ENCODE data around the gene RGCC.
A peak's percentile ranks its signal among the peaks of the same experiment; 100 is the strongest.

RGCC gene

GRCh38 chr13:41456768-41457588, at the start of gene RGCC:
RGCC (plus strand) TSS chr13:41457550; CDS start chr13:41457708, 158 bp downstream.
- H3K27ac ChIP-seq (ENCODE audit: low read depth, low read length) = peak within 1 kb of the TSS; percentile 97
- no peaks in the 10 kb centered on the region for H3K27me3 ChIP-seq (ENCODE audit: control insufficient read depth in 5 of 5, insufficient read depth in 4 of 5, low read length in 5 of 5)
- H3K9me3 ChIP-seq (ENCODE audit: control insufficient read depth in 5 of 5, low read length in 5 of 5) = no peaks in the 10 kb centered on the region
- peak within 1 kb of the TSS; percentile 82 to 92 (median 89) for H3K9ac ChIP-seq (ENCODE audit: low read length in 5 of 5)
- H3K36me3 ChIP-seq (ENCODE audit: control insufficient read depth in 5 of 5, insufficient read depth in 5 of 5, low read length in 5 of 5) = peaks cover 4 to 23% (median 14%) of the 10 kb centered on the region in 5 donors
- H3K4me3 ChIP-seq (ENCODE audit: low read depth in 1 of 5, low read length in 5 of 5) = peak within 1 kb of the TSS; percentile 90 to 96 (median 93)
- H3K4me1 ChIP-seq (ENCODE audit: control insufficient read depth in 5 of 5, insufficient read depth in 5 of 5, low read length in 5 of 5) = peaks cover 5 to 56% (median 47%) of the 10 kb centered on the region in 5 donors

- Histone ChIP-seq H3K27ac (ENCODE audit: low read depth, low read length) (no peak overlapping the region), H3K4me3 (ENCODE audit: low read depth in 1 of 5, low read length in 5 of 5) (no peak overlapping the region), H3K9me3 (ENCODE audit: control insufficient read depth in 5 of 5, low read length in 5 of 5) (no peaks in the 10 kb centered on the region), H3K27me3 (ENCODE audit: control insufficient read depth in 5 of 5, insufficient read depth in 4 of 5, low read length in 5 of 5) (no peaks in the 10 kb centered on the region), H3K9ac (ENCODE audit: low read length in 5 of 5) (no peak overlapping the region), H3K4me1 (ENCODE audit: control insufficient read depth in 5 of 5, insufficient read depth in 5 of 5, low read length in 5 of 5) (no peaks in the 10 kb centered on the region), H3K36me3 (ENCODE audit: control insufficient read depth in 5 of 5, insufficient read depth in 5 of 5, low read length in 5 of 5) (no peaks in the 10 kb centered on the region)
Observed at GRCh38 chr13:41408121-41408520, 49.2 kb upstream of the RGCC start.

GRCh38 chr13:41408746-41409145, 48.6 kb upstream of the RGCC start:
- no peaks in the 10 kb centered on the region for H3K36me3 ChIP-seq (ENCODE audit: control insufficient read depth in 5 of 5, insufficient read depth in 5 of 5, low read length in 5 of 5)
- no peaks in the 10 kb centered on the region for H3K4me1 ChIP-seq (ENCODE audit: control insufficient read depth in 5 of 5, insufficient read depth in 5 of 5, low read length in 5 of 5)
- H3K9me3 ChIP-seq (ENCODE audit: control insufficient read depth in 5 of 5, low read length in 5 of 5) = no peaks in the 10 kb centered on the region
- H3K27me3 ChIP-seq (ENCODE audit: control insufficient read depth in 5 of 5, insufficient read depth in 4 of 5, low read length in 5 of 5) = no peaks in the 10 kb centered on the region
- H3K9ac ChIP-seq (ENCODE audit: low read length in 5 of 5) = no peak overlapping the region
- H3K4me3 ChIP-seq (ENCODE audit: low read depth in 1 of 5, low read length in 5 of 5) = no peak overlapping the region
- no peak overlapping the region for H3K27ac ChIP-seq (ENCODE audit: low read depth, low read length)

GRCh38 chr13:41409611-41410010, 47.7 kb upstream of the RGCC start:
- Histone ChIP-seq H3K36me3 (ENCODE audit: control insufficient read depth in 5 of 5, insufficient read depth in 5 of 5, low read length in 5 of 5) (no peaks in the 10 kb centered on the region), H3K27ac (ENCODE audit: low read depth, low read length) (no peak overlapping the region), H3K4me3 (ENCODE audit: low read depth in 1 of 5, low read length in 5 of 5) (no peak overlapping the region), H3K9ac (ENCODE audit: low read length in 5 of 5) (no peak overlapping the region), H3K4me1 (ENCODE audit: control insufficient read depth in 5 of 5, insufficient read depth in 5 of 5, low read length in 5 of 5) (no peaks in the 10 kb centered on the region), H3K9me3 (ENCODE audit: control insufficient read depth in 5 of 5, low read length in 5 of 5) (no peaks in the 10 kb centered on the region), H3K27me3 (ENCODE audit: control insufficient read depth in 5 of 5, insufficient read depth in 4 of 5, low read length in 5 of 5) (no peaks in the 10 kb centered on the region)

GRCh38 chr13:41411060-41411459, 46.3 kb upstream of the RGCC start:
- H3K27ac ChIP-seq (ENCODE audit: low read depth, low read length) = no peak overlapping the region
- H3K4me3 ChIP-seq (ENCODE audit: low read depth in 1 of 5, low read length in 5 of 5) = no peak overlapping the region
- no peak overlapping the region for H3K9ac ChIP-seq (ENCODE audit: low read length in 5 of 5)
- H3K27me3 ChIP-seq (ENCODE audit: control insufficient read depth in 5 of 5, insufficient read depth in 4 of 5, low read length in 5 of 5) = no peaks in the 10 kb centered on the region
- no peaks in the 10 kb centered on the region for H3K4me1 ChIP-seq (ENCODE audit: control insufficient read depth in 5 of 5, insufficient read depth in 5 of 5, low read length in 5 of 5)
- H3K9me3 ChIP-seq (ENCODE audit: control insufficient read depth in 5 of 5, low read length in 5 of 5) = no peaks in the 10 kb centered on the region
- H3K36me3 ChIP-seq (ENCODE audit: control insufficient read depth in 5 of 5, insufficient read depth in 5 of 5, low read length in 5 of 5) = no peaks in the 10 kb centered on the region

- no peak overlapping the region for H3K4me3 ChIP-seq (ENCODE audit: low read depth in 1 of 5, low read length in 5 of 5)
- no peaks in the 10 kb centered on the region for H3K36me3 ChIP-seq (ENCODE audit: control insufficient read depth in 5 of 5, insufficient read depth in 5 of 5, low read length in 5 of 5)
- H3K27me3 ChIP-seq (ENCODE audit: control insufficient read depth in 5 of 5, insufficient read depth in 4 of 5, low read length in 5 of 5) = no peaks in the 10 kb centered on the region
- H3K27ac ChIP-seq (ENCODE audit: low read depth, low read length) = no peak overlapping the region
- no peak overlapping the region for H3K9ac ChIP-seq (ENCODE audit: low read length in 5 of 5)
- H3K9me3 ChIP-seq (ENCODE audit: control insufficient read depth in 5 of 5, low read length in 5 of 5) = no peaks in the 10 kb centered on the region
- no peaks in the 10 kb centered on the region for H3K4me1 ChIP-seq (ENCODE audit: control insufficient read depth in 5 of 5, insufficient read depth in 5 of 5, low read length in 5 of 5)
Observed at GRCh38 chr13:41411522-41411921, 45.8 kb upstream of the RGCC start.

- Histone ChIP-seq H3K27me3 (ENCODE audit: control insufficient read depth in 5 of 5, insufficient read depth in 4 of 5, low read length in 5 of 5) (no peaks in the 10 kb centered on the region), H3K27ac (ENCODE audit: low read depth, low read length) (no peak overlapping the region), H3K4me3 (ENCODE audit: low read depth in 1 of 5, low read length in 5 of 5) (no peak overlapping the region)
Observed at GRCh38 chr13:41413872-41414271, 43.5 kb upstream of the RGCC start.

GRCh38 chr13:41416276-41416675, 41.1 kb upstream of the RGCC start:
- Histone ChIP-seq H3K36me3 (ENCODE audit: control insufficient read depth in 5 of 5, insufficient read depth in 5 of 5, low read length in 5 of 5) (no peaks in the 10 kb centered on the region), H3K4me1 (ENCODE audit: control insufficient read depth in 5 of 5, insufficient read depth in 5 of 5, low read length in 5 of 5) (no peaks in the 10 kb centered on the region), H3K9me3 (ENCODE audit: control insufficient read depth in 5 of 5, low read length in 5 of 5) (peaks cover 0 to 3% (median 0%) of the 10 kb centered on the region in 5 donors), H3K27me3 (ENCODE audit: control insufficient read depth in 5 of 5, insufficient read depth in 4 of 5, low read length in 5 of 5) (no peaks in the 10 kb centered on the region), H3K4me3 (ENCODE audit: low read depth in 1 of 5, low read length in 5 of 5) (no peak overlapping the region), H3K27ac (ENCODE audit: low read depth, low read length) (no peak overlapping the region), H3K9ac (ENCODE audit: low read length in 5 of 5) (no peak overlapping the region)

More at GRCh38 chr13:41413872-41414271, 43.5 kb upstream of the RGCC start:
- Histone ChIP-seq H3K4me1 (ENCODE audit: control insufficient read depth in 5 of 5, insufficient read depth in 5 of 5, low read length in 5 of 5) (no peaks in the 10 kb centered on the region), H3K36me3 (ENCODE audit: control insufficient read depth in 5 of 5, insufficient read depth in 5 of 5, low read length in 5 of 5) (no peaks in the 10 kb centered on the region), H3K9ac (ENCODE audit: low read length in 5 of 5) (no peak overlapping the region), H3K9me3 (ENCODE audit: control insufficient read depth in 5 of 5, low read length in 5 of 5) (peaks cover 0 to 3% (median 0%) of the 10 kb centered on the region in 5 donors)

GRCh38 chr13:41418027-41418426, 39.3 kb upstream of the RGCC start:
- Histone ChIP-seq H3K27ac (ENCODE audit: low read depth, low read length) (no peak overlapping the region), H3K4me3 (ENCODE audit: low read depth in 1 of 5, low read length in 5 of 5) (no peak overlapping the region), H3K36me3 (ENCODE audit: control insufficient read depth in 5 of 5, insufficient read depth in 5 of 5, low read length in 5 of 5) (no peaks in the 10 kb centered on the region), H3K4me1 (ENCODE audit: control insufficient read depth in 5 of 5, insufficient read depth in 5 of 5, low read length in 5 of 5) (no peaks in the 10 kb centered on the region), H3K27me3 (ENCODE audit: control insufficient read depth in 5 of 5, insufficient read depth in 4 of 5, low read length in 5 of 5) (no peaks in the 10 kb centered on the region), H3K9me3 (ENCODE audit: control insufficient read depth in 5 of 5, low read length in 5 of 5) (peaks cover 0 to 3% (median 0%) of the 10 kb centered on the region in 5 donors), H3K9ac (ENCODE audit: low read length in 5 of 5) (no peak overlapping the region)

GRCh38 chr13:41418731-41419130, 38.6 kb upstream of the RGCC start:
- H3K36me3 ChIP-seq (ENCODE audit: control insufficient read depth in 5 of 5, insufficient read depth in 5 of 5, low read length in 5 of 5) = no peaks in the 10 kb centered on the region
- H3K9me3 ChIP-seq (ENCODE audit: control insufficient read depth in 5 of 5, low read length in 5 of 5) = peaks cover 0 to 3% (median 0%) of the 10 kb centered on the region in 5 donors
- no peak overlapping the region for H3K27ac ChIP-seq (ENCODE audit: low read depth, low read length)
- no peak overlapping the region for H3K9ac ChIP-seq (ENCODE audit: low read length in 5 of 5)
- H3K27me3 ChIP-seq (ENCODE audit: control insufficient read depth in 5 of 5, insufficient read depth in 4 of 5, low read length in 5 of 5) = no peaks in the 10 kb centered on the region
- no peaks in the 10 kb centered on the region for H3K4me1 ChIP-seq (ENCODE audit: control insufficient read depth in 5 of 5, insufficient read depth in 5 of 5, low read length in 5 of 5)
- no peak overlapping the region for H3K4me3 ChIP-seq (ENCODE audit: low read depth in 1 of 5, low read length in 5 of 5)
